GM10847 (cell line): ENCODE results near the gene CEBPZ.

Experiments used
- POLR2A ChIP-seq: IDR thresholded peaks from 2 replicates; pipeline ENCODE4 v1.6.1; 2011; ENCODE audit not compliant: insufficient read length; ENCODE audit errors: extremely low read depth

The CEBPZ gene

GRCh38 chr2:37230581-37230980 lies 815 bp downstream of the CEBPZ start:
- TF ChIP-seq POLR2A: no peak

- TF ChIP-seq POLR2A: no peak
Measured at GRCh38 chr2:37228788-37229187, 2.6 kb downstream of the CEBPZ start.

GRCh38 chr2:37226863-37227262 lies 4.5 kb downstream of the CEBPZ start:
- no peak for TF ChIP-seq POLR2A

GRCh38 chr2:37224063-37224462 lies 7.3 kb downstream of the CEBPZ start:
- TF ChIP-seq POLR2A: no peak

- no peak for TF ChIP-seq POLR2A
Measured at GRCh38 chr2:37223131-37223530, 8.3 kb downstream of the CEBPZ start.

GRCh38 chr2:37219046-37219445 lies 12.3 kb downstream of the CEBPZ start:
- TF ChIP-seq POLR2A: no peak

- TF ChIP-seq POLR2A: no peak
Measured at GRCh38 chr2:37215250-37215649, 16.1 kb downstream of the CEBPZ start.

- TF ChIP-seq POLR2A: no peak
Measured at GRCh38 chr2:37211939-37212338, 19.5 kb downstream of the CEBPZ start.

GRCh38 chr2:37211212-37211611 lies 20.2 kb downstream of the CEBPZ start:
- TF ChIP-seq POLR2A: no peak

GRCh38 chr2:37205689-37206341 lies 25.6 kb downstream of the CEBPZ start:
- TF ChIP-seq POLR2A: no peak

- TF ChIP-seq POLR2A: no peak
Measured at GRCh38 chr2:37203708-37204107, 27.7 kb downstream of the CEBPZ start.

- no peak for TF ChIP-seq POLR2A
Measured at GRCh38 chr2:37201766-37202165, 29.6 kb downstream of the CEBPZ start.

- TF ChIP-seq POLR2A: no peak
Measured at GRCh38 chr2:37201208-37201607, 30.2 kb downstream of the CEBPZ start.

GRCh38 chr2:37198681-37199065 lies 32.7 kb downstream of the CEBPZ start:
- no peak for TF ChIP-seq POLR2A

GRCh38 chr2:37196320-37197195 lies 34.8 kb downstream of the CEBPZ start, which contains the start of gene CEBPZOS:
Gene CEBPZOS (plus strand): TSS chr2:37196496. CDS start chr2:37199705, 3,209 bp downstream.
- peak; percentile 54 for TF ChIP-seq POLR2A

- no peak for TF ChIP-seq POLR2A
Measured at GRCh38 chr2:37192551-37192950, 38.8 kb downstream of the CEBPZ start.

GRCh38 chr2:37191747-37192146 lies 39.6 kb downstream of the CEBPZ start:
- TF ChIP-seq POLR2A: no peak

- no peak for TF ChIP-seq POLR2A
Measured at GRCh38 chr2:37191253-37191652, 40.1 kb downstream of the CEBPZ start.
